ENCODE measurements around the gene RNF19B.

DNA sequence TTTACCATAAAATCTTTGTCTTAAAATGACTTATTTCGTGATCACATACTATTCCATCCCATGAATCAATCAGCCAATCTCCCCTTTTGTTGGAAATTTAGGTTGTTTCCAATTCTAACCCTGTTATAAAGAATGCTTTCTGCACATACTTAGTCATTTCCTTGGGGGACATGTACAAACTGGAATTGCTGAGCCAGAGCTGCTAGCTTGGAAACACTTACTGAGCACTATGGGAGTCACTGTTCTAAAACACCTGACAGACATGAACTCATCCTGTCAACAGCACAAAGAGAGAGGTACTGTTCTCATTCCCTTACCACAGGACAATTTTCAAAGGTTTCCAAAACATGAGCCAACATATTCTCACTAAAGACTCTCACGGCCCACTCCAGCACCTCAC lies 40.0 kb upstream of the RNF19B start:
- TF ChIP-seq EZH2 (IDR thresholded peaks at IDR 0.05) (no peak), POLR2AphosphoS5 (IDR thresholded peaks at IDR 0.05; ENCODE audit: borderline replicate concordance, low read depth, low read length) (no peak)

All from SK-N-MC (cell line).